SK-N-SH treated with all-trans-retinoic acid at 6 μM for 48 hours (cell line): Measurements from ENCODE around the gene FANCE.

Experiments used
- ATAC-seq: fragments of 200-7000 bp; cut with Tn5 transposase; 3 replicates; pipeline ENCODE4 v1.9.1; 2020; ENCODE audit warnings: mild to moderate bottlenecking, moderate library complexity
- ARNTL ChIP-seq: fragments of 450-650 bp; formaldehyde crosslinking; IDR thresholded peaks from 2 replicates; pipeline ENCODE4 v1.5.0; 2020; ENCODE audit warnings: low read depth, mild to moderate bottlenecking, moderate library complexity, borderline replicate concordance
- BACH2 ChIP-seq: fragments of 250-450 bp; sonication (Bioruptor Pico); IDR thresholded peaks from 2 replicates; pipeline ENCODE4 v1.9.0; 2021; ENCODE audit warnings: mild to moderate bottlenecking, borderline replicate concordance
- CREB5 ChIP-seq: fragments of 250-450 bp; sonication (Bioruptor Pico); IDR thresholded peaks from 2 replicates; pipeline ENCODE4 v1.5.1; 2020; ENCODE audit warnings: low read depth, mild to moderate bottlenecking, moderate library complexity
- CSDC2 ChIP-seq: fragments of 250-450 bp; sonication (Bioruptor Pico); IDR thresholded peaks from 2 replicates; pipeline ENCODE4 v1.5.0; 2020; ENCODE audit warnings: mild to moderate bottlenecking, moderate library complexity
- CSRNP3 ChIP-seq: fragments of 250-450 bp; sonication (Bioruptor Pico); IDR thresholded peaks from 2 replicates; pipeline ENCODE4 v1.5.1; 2021; ENCODE audit warnings: mild to moderate bottlenecking, moderate library complexity
- ESRRG ChIP-seq: fragments of 250-450 bp; sonication (Bioruptor Pico); IDR thresholded peaks from 2 replicates; pipeline ENCODE4 v1.6.1; 2021; ENCODE audit warnings: mild to moderate bottlenecking
- GLIS3 ChIP-seq: fragments of 250-450 bp; sonication (Bioruptor Pico); IDR thresholded peaks from 2 replicates; pipeline ENCODE4 v1.5.0; 2020; ENCODE audit warnings: mild to moderate bottlenecking, moderate library complexity
- ISL1 ChIP-seq: fragments of 250-450 bp; sonication (Bioruptor Pico); IDR thresholded peaks from 2 replicates; pipeline ENCODE4 v2.1.2; 2022; ENCODE audit warnings: mild to moderate bottlenecking, moderate library complexity
- OSR1 ChIP-seq: fragments of 250-450 bp; sonication (Bioruptor Pico); IDR thresholded peaks from 2 replicates; pipeline ENCODE4 v1.8.0; 2022; ENCODE audit warnings: moderate library complexity, mild to moderate bottlenecking, inconsistent platforms
- PATZ1 ChIP-seq: fragments of 250-450 bp; sonication (Bioruptor Pico); IDR thresholded peaks from 2 replicates; pipeline ENCODE4 v1.8.0; 2020; ENCODE audit warnings: mild to moderate bottlenecking, moderate library complexity, borderline replicate concordance
- PPARA ChIP-seq: fragments of 250-450 bp; sonication (Bioruptor Pico); IDR thresholded peaks from 2 replicates; pipeline ENCODE4 v1.5.0; 2020; ENCODE audit warnings: mild to moderate bottlenecking, borderline replicate concordance
- RARB ChIP-seq: fragments of 250-450 bp; sonication (Bioruptor Pico); IDR thresholded peaks from 2 replicates; pipeline ENCODE4 v1.8.0; 2021; ENCODE audit warnings: mild to moderate bottlenecking, moderate library complexity
- SNAI2 ChIP-seq: fragments of 250-450 bp; sonication (Bioruptor Pico); IDR thresholded peaks from 2 replicates; pipeline ENCODE4 v1.5.0; 2020; ENCODE audit warnings: mild to moderate bottlenecking, moderate library complexity
- TCF4 ChIP-seq: fragments of 250-450 bp; sonication (Bioruptor Pico); IDR thresholded peaks from 2 replicates; pipeline ENCODE4 v1.8.0; 2021; ENCODE audit warnings: mild to moderate bottlenecking, moderate library complexity, borderline replicate concordance
- TOX ChIP-seq: fragments of 250-450 bp; sonication (Bioruptor Pico); IDR thresholded peaks from 2 replicates; pipeline ENCODE4 v1.8.0; 2021; ENCODE audit warnings: mild to moderate bottlenecking, moderate library complexity, borderline replicate concordance
- TSHZ2 ChIP-seq: fragments of 250-450 bp; sonication (Bioruptor Pico); IDR thresholded peaks from 2 replicates; pipeline ENCODE4 v1.5.0; 2020; ENCODE audit warnings: mild to moderate bottlenecking, moderate library complexity
- ZC3H10 ChIP-seq: fragments of 250-450 bp; sonication (Bioruptor Pico); IDR thresholded peaks from 2 replicates; pipeline ENCODE4 v1.5.1; 2021; ENCODE audit warnings: mild to moderate bottlenecking, moderate library complexity
- ZFP3 ChIP-seq: fragments of 250-450 bp; sonication (Bioruptor Pico); IDR thresholded peaks from 2 replicates; pipeline ENCODE4 v1.5.0; 2020; ENCODE audit warnings: mild to moderate bottlenecking, moderate library complexity
- ZFP30 ChIP-seq: fragments of 450-650 bp; formaldehyde crosslinking; IDR thresholded peaks from 2 replicates; pipeline ENCODE4 v1.5.0; 2022; ENCODE audit warnings: mild to moderate bottlenecking, moderate library complexity
- ZNF565 ChIP-seq: fragments of 450-650 bp; formaldehyde crosslinking; conservative IDR thresholded peaks from 2 replicates; pipeline ENCODE4 v1.5.0; 2020; ENCODE audit warnings: low read depth, mild to moderate bottlenecking, moderate library complexity
- ZNF70 ChIP-seq: fragments of 450-650 bp; formaldehyde crosslinking; IDR thresholded peaks from 2 replicates; pipeline ENCODE4 v1.5.0; 2020; ENCODE audit warnings: mild to moderate bottlenecking, moderate library complexity
- TF ChIP-seq, protein P1 (sequence below): fragments of 250-450 bp; sonication (Bioruptor Pico); IDR thresholded peaks from 2 replicates; pipeline ENCODE4 v1.8.0; 2021; ENCODE audit warnings: low read depth, mild to moderate bottlenecking, moderate library complexity, borderline replicate concordance

The FANCE gene

DNA sequence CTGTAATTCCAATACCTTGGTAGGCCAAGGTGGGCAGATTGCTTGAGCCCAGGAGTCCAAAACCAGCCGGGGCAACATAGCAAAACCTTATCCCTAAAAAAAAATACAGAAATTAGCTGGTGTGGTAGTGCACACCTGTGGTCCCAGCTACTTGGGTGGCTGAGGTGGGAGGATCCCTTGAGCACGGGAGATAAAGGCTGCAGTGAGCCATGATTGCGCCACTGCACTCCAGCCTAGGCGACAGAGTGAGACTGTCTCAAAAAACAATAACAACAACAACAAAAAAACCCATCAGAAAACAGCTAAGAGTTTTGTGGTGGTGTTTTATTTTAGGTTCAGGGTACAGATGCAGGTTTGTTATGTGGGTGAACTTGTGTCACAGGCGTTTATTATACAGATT lies 42.9 kb upstream of the FANCE start (continued):
- TF ChIP-seq TSHZ2 (CRISPR knock-in tag) (no peak), TOX (no peak), OSR1 (no peak), TCF4 (CRISPR knock-in tag) (no peak), PATZ1 (CRISPR knock-in tag) (no peak), ZNF565 (CRISPR knock-in tag) (no peak), RARB (no peak), CSDC2 (CRISPR knock-in tag) (no peak), PPARA (CRISPR knock-in tag) (no peak), ZC3H10 (CRISPR knock-in tag) (no peak)

DNA sequence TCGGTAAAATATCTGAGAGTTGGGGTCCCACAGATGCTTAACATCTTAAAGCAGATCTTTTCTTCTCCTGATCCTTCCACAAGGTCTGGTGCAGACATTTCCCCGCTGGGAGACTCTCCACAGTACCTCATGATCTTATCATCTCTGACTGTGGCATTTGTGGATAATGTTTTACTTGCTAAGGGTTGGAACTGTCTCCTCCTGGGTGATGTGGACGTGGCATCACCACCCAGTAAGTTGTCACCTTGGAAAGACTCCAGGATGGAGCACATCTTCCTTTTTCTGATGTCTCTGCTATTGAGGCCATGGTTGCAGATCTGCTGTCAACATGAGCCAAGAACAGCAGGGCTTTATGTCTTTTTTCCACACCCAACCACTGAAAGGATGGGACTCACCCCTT lies 42.0 kb upstream of the FANCE start:
- no peak for ATAC-seq
- no peak for TF ChIP-seq BACH2 (CRISPR knock-in tag)
- no peak for TF ChIP-seq CREB5 (CRISPR knock-in tag)
- no peak for TF ChIP-seq PPARA (CRISPR knock-in tag)
- TF ChIP-seq OSR1, result no peak
- TF ChIP-seq ZNF565 (CRISPR knock-in tag), result no peak
- no peak for TF ChIP-seq ZNF70

GRCh38 chr6:35411066-35411465 lies 41.1 kb upstream of the FANCE start:
- no peak for ATAC-seq
- TF ChIP-seq CREB5 (CRISPR knock-in tag) (no peak), ZFP30 (CRISPR knock-in tag) (no peak), ARNTL (CRISPR knock-in tag) (no peak), PATZ1 (CRISPR knock-in tag) (no peak), GLIS3 (CRISPR knock-in tag) (no peak), ESRRG (CRISPR knock-in tag) (no peak), TSHZ2 (CRISPR knock-in tag) (no peak), RARB (no peak), CSRNP3 (no peak), ISL1 (CRISPR knock-in tag) (no peak), CSDC2 (CRISPR knock-in tag) (no peak), ZNF565 (CRISPR knock-in tag) (no peak), ZC3H10 (CRISPR knock-in tag) (no peak), PPARA (CRISPR knock-in tag) (no peak), BACH2 (CRISPR knock-in tag) (no peak), SNAI2 (CRISPR knock-in tag) (no peak), ZNF70 (no peak), TOX (no peak), ZFP3 (CRISPR knock-in tag) (no peak)
- TF ChIP-seq, protein P1, sequence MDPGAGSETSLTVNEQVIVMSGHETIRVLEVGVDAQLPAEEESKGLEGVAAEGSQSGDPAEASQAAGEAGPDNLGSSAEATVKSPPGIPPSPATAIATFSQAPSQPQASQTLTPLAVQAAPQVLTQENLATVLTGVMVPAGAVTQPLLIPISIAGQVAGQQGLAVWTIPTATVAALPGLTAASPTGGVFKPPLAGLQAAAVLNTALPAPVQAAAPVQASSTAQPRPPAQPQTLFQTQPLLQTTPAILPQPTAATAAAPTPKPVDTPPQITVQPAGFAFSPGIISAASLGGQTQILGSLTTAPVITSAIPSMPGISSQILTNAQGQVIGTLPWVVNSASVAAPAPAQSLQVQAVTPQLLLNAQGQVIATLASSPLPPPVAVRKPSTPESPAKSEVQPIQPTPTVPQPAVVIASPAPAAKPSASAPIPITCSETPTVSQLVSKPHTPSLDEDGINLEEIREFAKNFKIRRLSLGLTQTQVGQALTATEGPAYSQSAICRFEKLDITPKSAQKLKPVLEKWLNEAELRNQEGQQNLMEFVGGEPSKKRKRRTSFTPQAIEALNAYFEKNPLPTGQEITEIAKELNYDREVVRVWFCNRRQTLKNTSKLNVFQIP, result no peak
